ENCODE measurements around the gene HVCN1. TPM values are rescaled to one million over a fixed set of nuclear protein-coding genes. Genes with fewer than 3 reads are reported as not detected.

Gene HVCN1
- total RNA-seq, 4 donors from 2014 or later = 4.4 to 6.9 (median 4.5) TPM

GRCh38 chr12:110669193-110669502 lies 19.8 kb downstream of the HVCN1 start:
- Histone ChIP-seq H3K4me3 (replicated peaks in 1 of 3) (no peak overlapping the region), H3K9me3 (no peaks in the 10 kb centered on the region), H3K4me1 (no peaks in the 10 kb centered on the region), H3K27ac (no peak overlapping the region), H3K36me3 (no peaks in the 10 kb centered on the region), H3K27me3 (no peaks in the 10 kb centered on the region)
- intact Hi-C loops (cut with DNase I) = no loop called here
- no peak for DNase-seq
- TF ChIP-seq POLR2A (IDR thresholded peaks at IDR 0.05) = no peak
- no peak for TF ChIP-seq CTCF (IDR thresholded peaks at IDR 0.05)
- WGBS, 2 donors = 38 to 53% methylated on average over 5 of the region's 5 CpGs

DNA sequence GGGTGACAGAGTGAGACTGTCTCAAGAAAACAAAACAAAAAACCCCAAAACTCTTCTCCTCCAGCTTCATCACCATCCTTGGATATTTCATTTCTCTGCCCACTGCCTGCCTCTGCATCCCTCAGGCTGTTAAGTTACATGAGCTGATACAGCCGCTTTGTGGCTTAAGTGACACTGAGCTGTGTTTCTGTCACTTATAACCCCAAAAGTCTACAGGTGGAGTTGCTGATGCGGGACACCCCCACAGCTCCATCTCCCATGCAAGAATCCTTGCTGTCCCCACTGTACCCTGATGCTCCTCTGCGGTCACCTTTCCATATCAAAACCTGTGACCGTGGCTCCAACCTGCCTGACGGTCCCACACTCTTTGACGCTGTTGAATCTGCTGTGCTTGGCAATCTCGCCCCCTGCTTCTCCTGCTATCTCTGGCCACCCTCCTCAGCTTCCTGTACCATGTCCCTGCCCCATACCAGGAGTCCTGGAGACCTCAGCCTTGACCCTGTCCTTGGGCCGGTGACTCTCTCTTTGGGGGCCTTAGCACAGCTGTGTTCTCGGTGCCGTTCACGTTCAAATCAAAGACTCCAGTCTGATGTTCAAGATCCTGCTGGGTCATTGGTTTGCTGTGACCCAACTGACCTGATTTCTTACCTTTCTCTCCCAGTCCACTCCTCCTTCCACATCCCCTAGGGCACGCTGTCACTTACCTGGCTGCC lies 20.3 kb downstream of the HVCN1 start:
- 95 to 96% methylated on average over 12 of the region's 12 CpGs for WGBS, 2 donors
- no peak overlapping the region for H3K4me3 ChIP-seq (replicated peaks in 1 of 3)
- H3K27me3 ChIP-seq = no peaks in the 10 kb centered on the region
- H3K27ac ChIP-seq = no peak overlapping the region
- no peak for DNase-seq
- TF ChIP-seq POLR2A (IDR thresholded peaks at IDR 0.05) = no peak
- no peak for TF ChIP-seq CTCF (IDR thresholded peaks at IDR 0.05)
- intact Hi-C loops (cut with DNase I) = no loop called here
- no peaks in the 10 kb centered on the region for H3K9me3 ChIP-seq
- no peaks in the 10 kb centered on the region for H3K36me3 ChIP-seq
- no peaks in the 10 kb centered on the region for H3K4me1 ChIP-seq

GRCh38 chr12:110667671-110668070 lies 21.2 kb downstream of the HVCN1 start:
- Histone ChIP-seq H3K27me3 (no peaks in the 10 kb centered on the region), H3K36me3 (no peaks in the 10 kb centered on the region), H3K4me1 (no peaks in the 10 kb centered on the region), H3K27ac (no peak overlapping the region), H3K9me3 (no peaks in the 10 kb centered on the region), H3K4me3 (replicated peaks in 1 of 3) (no peak overlapping the region)
- WGBS, 2 donors = 95 to 98% methylated on average over 3 of the region's 3 CpGs
- no peak for DNase-seq
- intact Hi-C loops (cut with DNase I) = no loop called here
- no peak for TF ChIP-seq POLR2A (IDR thresholded peaks at IDR 0.05)
- no peak for TF ChIP-seq CTCF (IDR thresholded peaks at IDR 0.05)

- Histone ChIP-seq H3K27ac (no peak overlapping the region), H3K27me3 (no peaks in the 10 kb centered on the region), H3K36me3 (no peaks in the 10 kb centered on the region), H3K4me1 (no peaks in the 10 kb centered on the region), H3K4me3 (replicated peaks in 1 of 3) (no peak overlapping the region), H3K9me3 (no peaks in the 10 kb centered on the region)
- TF ChIP-seq CTCF (IDR thresholded peaks at IDR 0.05) (no peak), POLR2A (IDR thresholded peaks at IDR 0.05) (no peak)
- no peak for DNase-seq
- intact Hi-C loops (cut with DNase I) = no loop called here
- WGBS, 2 donors = 94 to 99% methylated on average over 6 of the region's 6 CpGs
Observed at GRCh38 chr12:110666892-110667291, 22.0 kb downstream of the HVCN1 start.

DNA sequence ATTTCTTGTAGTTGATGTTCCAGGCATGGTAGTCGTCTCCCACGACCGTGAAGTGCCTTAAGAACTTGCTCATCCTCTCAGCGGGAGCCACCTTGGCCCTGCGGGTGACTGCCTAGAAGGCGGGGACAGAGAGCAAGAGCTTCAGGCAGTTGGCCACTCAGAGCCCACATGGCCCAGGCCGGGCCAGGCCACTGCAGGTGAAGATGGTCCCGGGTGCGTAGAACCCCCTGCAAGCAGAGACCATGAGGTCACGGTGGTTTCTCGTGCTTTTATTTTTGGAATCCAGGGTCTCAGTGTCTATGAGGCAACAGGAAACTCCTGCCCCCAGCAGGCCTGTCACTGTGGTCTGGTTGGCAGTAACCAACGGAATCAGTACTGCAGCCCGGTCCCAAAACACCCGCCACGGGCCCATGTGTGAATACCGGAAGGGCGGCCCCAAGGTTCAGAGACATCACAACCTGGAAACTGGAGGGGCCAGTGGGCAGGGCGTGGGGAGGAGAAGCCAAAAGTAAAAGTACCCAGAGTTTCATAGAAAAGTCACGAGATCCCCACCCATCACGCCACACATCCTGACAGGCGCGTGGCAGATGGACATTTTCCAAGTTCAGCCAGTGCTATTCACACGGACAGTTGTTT lies 27.5 kb downstream of the HVCN1 start:
- peak overlapping the region in 1 of 3 donors; percentile 33 for H3K27ac ChIP-seq
- DNase-seq = peak; percentile 20 to 21
- intact Hi-C loops (cut with DNase I) = no loop called here
- no peaks in the 10 kb centered on the region for H3K9me3 ChIP-seq
- TF ChIP-seq POLR2A (IDR thresholded peaks at IDR 0.05) = no peak
- TF ChIP-seq CTCF (IDR thresholded peaks at IDR 0.05) = no peak
- H3K36me3 ChIP-seq = no peaks in the 10 kb centered on the region
- no peaks in the 10 kb centered on the region for H3K27me3 ChIP-seq
- no peaks in the 10 kb centered on the region for H3K4me1 ChIP-seq
- 68 to 70% methylated on average over 20 to 21 of the region's 23 CpGs for WGBS, 2 donors
- H3K4me3 ChIP-seq (replicated peaks in 1 of 3) = no peak overlapping the region

Measured in thyroid gland (tissue), 4 donors.